Measurements from ENCODE around the gene RALGAPA2.

DNA sequence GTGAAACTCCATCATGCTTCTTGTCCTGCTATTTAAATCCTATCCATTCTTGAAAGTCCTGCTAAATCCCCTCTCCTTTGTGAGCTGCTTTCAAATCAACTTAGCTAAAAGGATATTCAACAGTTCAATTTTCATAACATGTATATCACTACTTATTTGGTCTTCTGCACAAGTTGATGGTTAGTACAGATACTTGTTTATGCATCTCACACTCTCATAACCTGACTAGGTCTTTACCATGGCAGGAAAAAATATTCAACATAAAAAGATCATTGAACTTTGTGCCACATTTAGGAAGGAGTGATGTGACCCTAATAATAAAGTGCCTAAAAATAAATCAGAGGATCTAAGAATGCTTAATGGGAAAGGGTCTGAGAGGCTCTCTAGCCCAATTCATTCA, 148.2 kb downstream of the RALGAPA2 start:
- TF ChIP-seq, protein P1, sequence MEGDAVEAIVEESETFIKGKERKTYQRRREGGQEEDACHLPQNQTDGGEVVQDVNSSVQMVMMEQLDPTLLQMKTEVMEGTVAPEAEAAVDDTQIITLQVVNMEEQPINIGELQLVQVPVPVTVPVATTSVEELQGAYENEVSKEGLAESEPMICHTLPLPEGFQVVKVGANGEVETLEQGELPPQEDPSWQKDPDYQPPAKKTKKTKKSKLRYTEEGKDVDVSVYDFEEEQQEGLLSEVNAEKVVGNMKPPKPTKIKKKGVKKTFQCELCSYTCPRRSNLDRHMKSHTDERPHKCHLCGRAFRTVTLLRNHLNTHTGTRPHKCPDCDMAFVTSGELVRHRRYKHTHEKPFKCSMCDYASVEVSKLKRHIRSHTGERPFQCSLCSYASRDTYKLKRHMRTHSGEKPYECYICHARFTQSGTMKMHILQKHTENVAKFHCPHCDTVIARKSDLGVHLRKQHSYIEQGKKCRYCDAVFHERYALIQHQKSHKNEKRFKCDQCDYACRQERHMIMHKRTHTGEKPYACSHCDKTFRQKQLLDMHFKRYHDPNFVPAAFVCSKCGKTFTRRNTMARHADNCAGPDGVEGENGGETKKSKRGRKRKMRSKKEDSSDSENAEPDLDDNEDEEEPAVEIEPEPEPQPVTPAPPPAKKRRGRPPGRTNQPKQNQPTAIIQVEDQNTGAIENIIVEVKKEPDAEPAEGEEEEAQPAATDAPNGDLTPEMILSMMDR (IDR thresholded peaks at IDR 0.05; ENCODE audit: low read depth, low read length) = no peak
- TF ChIP-seq EZH2phosphoT487 (IDR thresholded peaks at IDR 0.05; ENCODE audit: low read depth) = no peak

Measured in OCI-LY3 (cell line).